ENCODE results near the gene IL5. TPM values are rescaled to one million over a fixed set of nuclear protein-coding genes. Genes with fewer than 3 reads are reported as not detected.
"Not testable (repeated sequence)": the region's sequence is repeated elsewhere in the genome, so short reads cannot be mapped to it uniquely, and the experiment has no call there.

The IL5 gene
- total and polyA plus RNA-seq, 4 experiments from 2014 or later = not detected

GRCh38 chr5:132525299-132525724 is 18.0 kb downstream of the IL5 start:
- H3K27ac ChIP-seq (ENCODE audit: low read depth, low read length) = no peak overlapping the region
- CTCF ChIA-PET (ENCODE audit: partially characterized antibody) = interaction anchor here (0.8 to 3.7 kb wide), 10 partner anchors 12 to 341 kb away, joined by 3 to 47 read pairs (median 6); partner anchors contain the start of genes GDF9, RAD50 and UQCRQ

DNA sequence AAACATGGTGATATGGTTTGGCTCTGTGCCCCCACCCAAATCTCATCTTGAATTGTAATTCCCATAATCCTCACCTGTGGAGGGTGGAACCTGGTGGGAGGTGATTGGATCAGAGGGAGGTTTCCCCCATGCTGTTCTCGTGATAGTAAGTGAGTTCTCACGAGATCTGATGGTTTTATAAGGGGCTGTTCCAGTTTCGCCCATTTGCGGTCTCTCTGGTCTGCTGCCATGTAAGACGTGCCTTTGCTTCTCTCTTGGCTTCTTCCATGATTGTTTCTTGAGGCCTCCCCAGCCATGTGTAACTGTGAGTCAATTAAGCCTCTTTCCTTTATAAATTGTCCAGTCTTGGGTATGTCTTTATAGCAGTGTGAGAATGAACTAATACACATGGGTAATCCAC is 18.4 kb downstream of the IL5 start:
- H3K27me3 Mint-ChIP-seq; H3K27me3 ChIP-seq (ENCODE audit: insufficient read depth, low read length); H3K27ac ChIP-seq (ENCODE audit: low read depth, low read length); H3K36me3 ChIP-seq (ENCODE audit: insufficient read depth, low read length); H3K4me3 Mint-ChIP-seq; POLR2A ChIA-PET (ENCODE audit: partially characterized antibody); H3K4me3 ChIP-seq (ENCODE audit: low read length in 2 of 2); H3K9me3 ChIP-seq (ENCODE audit: control insufficient read depth in 1 of 2, low read length in 2 of 2); H3K27ac Mint-ChIP-seq; H3K9me3 Mint-ChIP-seq; DNase-seq; H3K36me3 Mint-ChIP-seq: not testable (repeated sequence)
- peaks cover 22% of the 10 kb centered on the region for H3K4me1 ChIP-seq (ENCODE audit: insufficient read depth, low read length)
- CTCF ChIA-PET (ENCODE audit: partially characterized antibody) = interaction anchor here (3.4 to 3.7 kb wide), 2 partner anchors 12 to 16 kb away, joined by 13 to 21 read pairs; no protein-coding TSS in a partner anchor
- intact Hi-C loops (cut with micrococcal nuclease) = loop anchor here (10.0 kb wide), 2 partner anchors 90 to 360 kb away; no protein-coding TSS in a partner anchor
- peaks cover 11 to 20% (median 13%) of the 10 kb centered on the region in 4 donors for H3K4me1 Mint-ChIP-seq

More at GRCh38 chr5:132525299-132525724, 18.0 kb downstream of the IL5 start:
- no peaks in the 10 kb centered on the region for H3K36me3 Mint-ChIP-seq
- peaks cover 22% of the 10 kb centered on the region for H3K4me1 ChIP-seq (ENCODE audit: insufficient read depth, low read length)
- no peak overlapping the region for H3K27ac Mint-ChIP-seq
- intact Hi-C loops (cut with micrococcal nuclease) = loop anchor here (10.0 kb wide), 2 partner anchors 89 to 359 kb away; no protein-coding TSS in a partner anchor
- peaks cover 11 to 20% (median 13%) of the 10 kb centered on the region in 4 donors for H3K4me1 Mint-ChIP-seq
- no peaks in the 10 kb centered on the region for H3K27me3 ChIP-seq (ENCODE audit: insufficient read depth, low read length)
- H3K27me3 Mint-ChIP-seq = no peaks in the 10 kb centered on the region
- POLR2A ChIA-PET (ENCODE audit: partially characterized antibody) = no interaction called here
- no peaks in the 10 kb centered on the region for H3K9me3 Mint-ChIP-seq
- DNase-seq = no peak
- H3K4me3 Mint-ChIP-seq = no peak overlapping the region
- H3K9me3 ChIP-seq (ENCODE audit: control insufficient read depth in 1 of 2, low read length in 2 of 2) = no peaks in the 10 kb centered on the region
- H3K36me3 ChIP-seq (ENCODE audit: insufficient read depth, low read length) = no peaks in the 10 kb centered on the region
- H3K4me3 ChIP-seq (ENCODE audit: low read length in 2 of 2) = no peak overlapping the region

DNA sequence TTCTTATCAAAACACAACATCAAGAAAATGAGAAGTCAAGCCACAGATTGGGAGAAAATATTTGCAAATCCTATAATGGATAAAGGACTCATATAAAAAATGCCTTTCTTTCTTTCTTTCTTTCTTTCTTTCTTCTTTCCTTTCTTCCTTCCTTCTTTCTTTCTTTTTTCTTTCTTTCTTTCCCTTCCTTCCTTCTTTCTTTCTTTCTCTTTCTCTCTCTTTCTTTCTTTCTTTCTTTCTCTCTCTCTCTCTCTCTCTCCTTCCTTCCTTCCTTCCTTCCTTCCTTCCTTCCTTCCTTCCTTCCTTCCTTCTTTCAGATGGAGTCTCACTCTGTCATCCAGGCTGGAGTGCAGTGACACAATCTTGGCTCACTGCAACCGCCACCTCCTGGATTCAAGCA is 21.3 kb downstream of the IL5 start:
- H3K9me3 Mint-ChIP-seq = not testable (repeated sequence)

GRCh38 chr5:132513618-132514336 is 29.5 kb downstream of the IL5 start:
- H3K4me1 Mint-ChIP-seq; H3K4me3 ChIP-seq (ENCODE audit: low read length in 2 of 2); H3K4me1 ChIP-seq (ENCODE audit: insufficient read depth, low read length); H3K27me3 Mint-ChIP-seq; H3K4me3 Mint-ChIP-seq; H3K27ac ChIP-seq (ENCODE audit: low read depth, low read length); DNase-seq; H3K27ac Mint-ChIP-seq; H3K9me3 ChIP-seq (ENCODE audit: control insufficient read depth in 1 of 2, low read length in 2 of 2); intact Hi-C loops (cut with micrococcal nuclease); CTCF ChIA-PET (ENCODE audit: partially characterized antibody); H3K36me3 ChIP-seq (ENCODE audit: insufficient read depth, low read length); POLR2A ChIA-PET (ENCODE audit: partially characterized antibody); H3K27me3 ChIP-seq (ENCODE audit: insufficient read depth, low read length): not testable (repeated sequence)
- peaks cover 0 to 15% (median 8%) of the 10 kb centered on the region in 8 donors for H3K9me3 Mint-ChIP-seq
- peaks cover 0 to 11% of the 10 kb centered on the region in 2 donors for H3K36me3 Mint-ChIP-seq

More for the DNA sequence above, 21.3 kb downstream of the IL5 start:
- H3K27ac ChIP-seq (ENCODE audit: low read depth, low read length); POLR2A ChIA-PET (ENCODE audit: partially characterized antibody); H3K9me3 ChIP-seq (ENCODE audit: control insufficient read depth in 1 of 2, low read length in 2 of 2); H3K27me3 ChIP-seq (ENCODE audit: insufficient read depth, low read length); H3K36me3 Mint-ChIP-seq; DNase-seq; H3K4me3 Mint-ChIP-seq; H3K36me3 ChIP-seq (ENCODE audit: insufficient read depth, low read length); CTCF ChIA-PET (ENCODE audit: partially characterized antibody); H3K27me3 Mint-ChIP-seq; H3K4me3 ChIP-seq (ENCODE audit: low read length in 2 of 2): not testable (repeated sequence)
- peaks cover 12% of the 10 kb centered on the region for H3K4me1 ChIP-seq (ENCODE audit: insufficient read depth, low read length)
- peaks cover 5 to 11% (median 6%) of the 10 kb centered on the region in 4 donors for H3K4me1 Mint-ChIP-seq
- intact Hi-C loops (cut with micrococcal nuclease) = loop anchor here (10.0 kb wide), 2 partner anchors 93 to 363 kb away; no protein-coding TSS in a partner anchor
- H3K27ac Mint-ChIP-seq = peak overlapping the region in 1 of 7 donors; percentile 23

DNA sequence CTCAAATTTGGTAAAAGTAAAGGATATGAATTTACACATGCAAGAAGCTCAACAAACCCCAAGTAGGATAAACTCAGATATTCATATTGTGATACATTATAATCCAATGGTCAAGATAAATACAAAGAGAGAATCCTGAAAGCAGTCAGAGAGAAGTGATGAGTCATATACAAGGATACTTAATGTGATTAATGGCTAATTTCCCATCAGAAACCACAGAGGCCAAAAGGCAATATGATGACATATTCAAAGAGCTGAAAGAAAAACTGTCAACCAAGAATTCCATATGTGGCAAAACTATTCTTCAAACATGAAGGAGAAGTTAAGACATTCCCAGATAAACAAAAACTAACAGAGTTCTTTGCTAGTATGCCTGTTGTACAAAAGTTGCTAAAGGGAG is 33.2 kb downstream of the IL5 start:
- no peaks in the 10 kb centered on the region for H3K36me3 ChIP-seq (ENCODE audit: insufficient read depth, low read length)
- no peak for DNase-seq
- no peak overlapping the region for H3K27ac ChIP-seq (ENCODE audit: low read depth, low read length)
- CTCF ChIA-PET (ENCODE audit: partially characterized antibody) = interaction anchor here (1.6 to 2.5 kb wide), 2 partner anchors 16 to 311 kb away, joined by 3 to 13 read pairs; no protein-coding TSS in a partner anchor
- Mint-ChIP-seq H3K4me1 (no peaks in the 10 kb centered on the region), H3K9me3 (peaks cover 0 to 15% (median 8%) of the 10 kb centered on the region in 8 donors), H3K36me3 (peaks cover 0 to 11% of the 10 kb centered on the region in 2 donors), H3K4me3 (no peak overlapping the region), H3K27ac (no peak overlapping the region), H3K27me3 (peaks cover 5 to 12% of the 10 kb centered on the region in 2 donors)
- no peak overlapping the region for H3K4me3 ChIP-seq (ENCODE audit: low read length in 2 of 2)
- POLR2A ChIA-PET (ENCODE audit: partially characterized antibody) = interaction anchor here (0.9 kb wide), 1 partner anchor 20 kb away, joined by 3 read pairs; no protein-coding TSS in a partner anchor
- no peaks in the 10 kb centered on the region for H3K27me3 ChIP-seq (ENCODE audit: insufficient read depth, low read length)
- H3K4me1 ChIP-seq (ENCODE audit: insufficient read depth, low read length) = no peaks in the 10 kb centered on the region
- intact Hi-C loops (cut with micrococcal nuclease) = no loop called here
- no peaks in the 10 kb centered on the region for H3K9me3 ChIP-seq (ENCODE audit: control insufficient read depth in 1 of 2, low read length in 2 of 2)

DNA sequence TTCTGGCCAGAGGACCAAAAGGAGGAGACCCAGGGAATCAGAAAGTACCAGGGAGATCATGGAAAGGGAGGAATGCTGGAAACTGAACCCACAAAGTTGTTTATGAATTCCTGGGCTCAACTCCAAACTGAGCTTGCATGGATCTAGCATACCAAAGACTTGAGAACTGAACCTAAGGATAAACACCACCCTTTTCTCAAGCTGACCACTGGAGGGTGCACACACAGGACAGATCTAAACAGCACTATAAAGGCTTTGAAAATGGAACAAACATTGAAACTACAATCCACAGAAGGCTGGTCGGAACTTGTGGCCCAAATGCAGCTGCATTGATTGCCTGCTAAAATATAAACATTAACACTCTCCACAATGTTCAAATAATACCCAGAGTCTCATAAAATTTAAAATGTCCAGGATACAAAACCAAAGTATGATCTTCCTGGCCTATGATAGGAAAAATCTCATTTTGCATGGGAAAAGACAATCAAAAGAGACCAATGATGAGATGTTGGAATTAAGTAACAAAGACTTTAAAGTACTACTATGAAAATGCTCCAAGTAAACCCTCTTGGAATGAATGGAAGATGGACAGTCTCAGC is 37.1 kb downstream of the IL5 start:
- Histone ChIP-seq H3K27me3 (ENCODE audit: insufficient read depth, low read length) (no peaks in the 10 kb centered on the region), H3K36me3 (ENCODE audit: insufficient read depth, low read length) (no peaks in the 10 kb centered on the region), H3K4me1 (ENCODE audit: insufficient read depth, low read length) (peaks cover 4% of the 10 kb centered on the region), H3K4me3 (ENCODE audit: low read length in 2 of 2) (no peak overlapping the region), H3K27ac (ENCODE audit: low read depth, low read length) (no peak overlapping the region), H3K9me3 (ENCODE audit: control insufficient read depth in 1 of 2, low read length in 2 of 2) (no peaks in the 10 kb centered on the region)
- DNase-seq = no peak
- Mint-ChIP-seq H3K4me3 (no peak overlapping the region), H3K27ac (no peak overlapping the region), H3K27me3 (peaks cover 7 to 11% of the 10 kb centered on the region in 2 donors), H3K4me1 (peaks cover 2 to 4% (median 3%) of the 10 kb centered on the region in 4 donors), H3K36me3 (peaks cover 0 to 5% of the 10 kb centered on the region in 2 donors), H3K9me3 (peaks cover 0 to 6% (median 0%) of the 10 kb centered on the region in 8 donors)
- intact Hi-C loops (cut with micrococcal nuclease) = no loop called here
- ChIA-PET CTCF (ENCODE audit: partially characterized antibody) (interaction anchor here (0.6 to 13.3 kb wide), 7 partner anchors 16 to 314 kb away, joined by 3 to 543 read pairs (median 4); partner anchors contain the start of gene IRF1), POLR2A (ENCODE audit: partially characterized antibody) (interaction anchor here (0.9 to 1.1 kb wide), 3 partner anchors 10 to 26 kb away, joined by 3 to 4 read pairs (median 3); partner anchors contain the start of gene IRF1)

DNA sequence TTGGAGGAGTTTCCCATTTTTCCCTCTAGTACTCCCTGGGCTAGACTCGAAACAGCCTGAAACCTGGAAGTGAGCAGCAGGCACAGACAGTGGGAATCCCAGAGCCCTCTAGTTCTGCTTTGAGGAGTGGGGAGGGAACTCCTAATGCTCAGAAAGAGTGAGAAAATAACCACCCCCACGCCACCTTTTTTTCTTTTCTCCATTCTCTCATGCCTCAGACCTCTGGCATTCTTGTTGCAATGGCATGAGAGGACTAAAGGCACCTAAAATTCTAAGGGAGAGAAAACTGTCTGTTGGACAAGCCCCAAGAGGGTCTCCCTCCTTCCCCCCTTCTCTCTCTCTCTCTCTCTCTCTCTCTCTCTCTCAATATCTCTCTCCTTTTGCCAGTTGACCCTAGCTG is 37.7 kb downstream of the IL5 start:
- Histone ChIP-seq H3K4me3 (ENCODE audit: low read length in 2 of 2) (no peak overlapping the region), H3K27ac (ENCODE audit: low read depth, low read length) (no peak overlapping the region), H3K36me3 (ENCODE audit: insufficient read depth, low read length) (no peaks in the 10 kb centered on the region), H3K27me3 (ENCODE audit: insufficient read depth, low read length) (no peaks in the 10 kb centered on the region), H3K9me3 (ENCODE audit: control insufficient read depth in 1 of 2, low read length in 2 of 2) (no peaks in the 10 kb centered on the region), H3K4me1 (ENCODE audit: insufficient read depth, low read length) (peaks cover 9% of the 10 kb centered on the region)
- Mint-ChIP-seq H3K4me1 (peaks cover 4 to 10% (median 7%) of the 10 kb centered on the region in 4 donors), H3K9me3 (peaks cover 0 to 6% (median 0%) of the 10 kb centered on the region in 8 donors), H3K27ac (no peak overlapping the region), H3K36me3 (peaks cover 0 to 5% of the 10 kb centered on the region in 2 donors), H3K27me3 (peaks cover 7 to 11% of the 10 kb centered on the region in 2 donors), H3K4me3 (no peak overlapping the region)
- ChIA-PET POLR2A (ENCODE audit: partially characterized antibody) (interaction anchor here (1.0 to 1.1 kb wide), 3 partner anchors 15 to 27 kb away, joined by 3 read pairs; partner anchors contain the start of gene IRF1), CTCF (ENCODE audit: partially characterized antibody) (interaction anchor here (1.2 to 13.3 kb wide), 6 partner anchors 21 to 315 kb away, joined by 3 to 543 read pairs (median 5); no protein-coding TSS in a partner anchor)
- intact Hi-C loops (cut with micrococcal nuclease) = no loop called here
- DNase-seq = no peak
